Measurements from ENCODE around the gene BICRA.
"Not testable (repeated sequence)": the region's sequence is repeated elsewhere in the genome, so short reads cannot be mapped to it uniquely, and the experiment has no call there.

BICRA gene

GRCh38 chr19:47593860-47594259 is 15.1 kb upstream of the BICRA start:
- DNase-seq (ENCODE audit: insufficient read length, low spot score) (no peak), FAIRE-seq (no peak)
- TF ChIP-seq POLR2A (IDR thresholded peaks at IDR 0.05; ENCODE audit: low read depth, low read length), result no peak

DNA sequence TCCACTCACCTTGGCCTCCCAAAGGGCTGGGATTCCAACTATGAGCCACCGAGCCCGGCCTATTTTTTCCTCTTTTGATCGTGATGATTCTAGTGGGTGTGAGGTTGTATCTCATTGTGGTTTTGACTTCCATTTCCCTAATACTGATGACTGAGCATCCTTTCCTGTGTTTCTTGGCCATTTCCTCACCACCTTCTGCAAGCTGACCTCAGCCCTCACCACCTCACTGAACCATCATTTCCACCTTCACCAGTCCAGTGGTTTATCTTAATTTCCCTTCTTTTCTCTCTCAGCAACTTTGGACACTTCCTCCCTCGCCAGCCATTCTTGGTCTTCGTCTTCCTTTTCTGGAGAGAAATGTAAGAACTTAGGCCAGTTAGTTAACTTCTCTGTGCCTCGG is 13.0 kb upstream of the BICRA start:
- TF ChIP-seq POLR2A (IDR thresholded peaks at IDR 0.05; ENCODE audit: low read depth, low read length), result no peak
- FAIRE-seq, result no peak

GRCh38 chr19:47598407-47599349 is 10.3 kb upstream of the BICRA start:
- TF ChIP-seq POLR2A (IDR thresholded peaks at IDR 0.05; ENCODE audit: low read depth, low read length), result no peak
- DNase-seq (ENCODE audit: insufficient read length, low spot score) (peak; percentile 72), FAIRE-seq (peak; percentile 77)

More for the DNA sequence above, 13.0 kb upstream of the BICRA start:
- DNase-seq (ENCODE audit: insufficient read length, low spot score), result no peak

DNA sequence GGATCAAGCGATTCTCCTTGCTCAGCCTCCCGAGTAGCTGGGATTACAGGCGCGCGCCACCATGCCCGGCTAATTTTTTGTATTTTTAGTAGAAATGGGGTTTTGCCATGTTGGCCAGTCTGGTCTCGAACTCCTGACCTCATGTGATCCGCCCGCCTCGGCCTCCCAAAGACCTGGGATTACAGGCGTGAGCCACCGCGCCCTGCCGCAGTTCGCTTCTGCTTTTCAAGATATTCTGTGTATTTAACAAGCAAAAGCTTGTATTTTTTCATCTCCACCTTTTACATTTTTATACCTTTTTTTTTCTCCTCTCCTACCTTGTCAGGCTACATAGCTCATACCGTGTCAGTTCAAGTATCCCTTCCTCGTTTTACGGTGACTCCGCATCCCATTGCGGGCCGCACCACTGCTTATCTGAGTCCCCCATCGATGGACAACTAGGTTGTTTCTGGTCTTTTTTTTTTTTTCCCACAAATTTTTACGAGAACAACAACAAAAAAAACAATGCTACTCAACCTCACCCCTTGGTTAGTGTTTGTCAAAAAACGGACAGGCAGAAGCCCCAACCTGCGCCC is 9.2 kb upstream of the BICRA start:
- not testable (repeated sequence) for FAIRE-seq; DNase-seq (ENCODE audit: insufficient read length, low spot score)

GRCh38 chr19:47600246-47601179 is 8.4 kb upstream of the BICRA start:
- FAIRE-seq, result no peak
- DNase-seq (ENCODE audit: insufficient read length, low spot score), result peak; percentile 86
- TF ChIP-seq POLR2A (IDR thresholded peaks at IDR 0.05; ENCODE audit: low read depth, low read length), result peak; percentile 72

DNA sequence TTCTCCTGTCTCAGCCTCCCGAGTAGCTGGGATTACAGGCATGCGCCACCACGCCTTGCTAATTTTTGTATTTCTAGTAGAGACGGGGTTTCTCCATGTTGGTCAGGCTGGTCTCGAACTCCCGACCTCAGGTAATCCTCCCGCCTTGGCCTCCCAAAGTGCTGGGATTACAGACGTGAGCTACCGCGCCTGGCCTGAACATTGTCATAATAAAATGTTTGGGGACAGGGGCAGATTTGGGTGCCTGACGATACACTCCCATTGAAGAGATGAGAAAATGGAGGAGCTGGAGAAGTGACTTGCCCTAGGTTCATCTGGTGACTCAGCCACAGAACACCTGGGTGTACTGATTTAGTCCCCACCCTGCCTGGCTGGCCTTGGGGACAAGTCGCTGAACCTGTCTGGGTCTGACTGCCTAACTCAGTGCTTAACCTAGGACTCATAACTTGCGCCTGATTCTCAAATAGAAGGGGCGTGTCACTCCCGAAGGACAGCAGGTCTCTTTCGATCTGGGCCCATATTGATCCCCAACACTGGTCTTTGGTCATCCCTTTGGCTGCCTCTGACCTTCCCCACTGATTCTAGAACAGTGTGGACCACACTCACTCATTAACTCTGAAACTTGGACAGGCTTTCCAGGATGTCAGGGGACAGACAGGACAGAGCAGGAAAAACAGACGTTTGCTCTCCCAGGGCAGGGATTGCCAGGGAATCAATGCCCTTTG is 7.6 kb upstream of the BICRA start:
- no peak for TF ChIP-seq POLR2A (IDR thresholded peaks at IDR 0.05; ENCODE audit: low read depth, low read length)
- no peak for DNase-seq (ENCODE audit: insufficient read length, low spot score)
- FAIRE-seq, result no peak

DNA sequence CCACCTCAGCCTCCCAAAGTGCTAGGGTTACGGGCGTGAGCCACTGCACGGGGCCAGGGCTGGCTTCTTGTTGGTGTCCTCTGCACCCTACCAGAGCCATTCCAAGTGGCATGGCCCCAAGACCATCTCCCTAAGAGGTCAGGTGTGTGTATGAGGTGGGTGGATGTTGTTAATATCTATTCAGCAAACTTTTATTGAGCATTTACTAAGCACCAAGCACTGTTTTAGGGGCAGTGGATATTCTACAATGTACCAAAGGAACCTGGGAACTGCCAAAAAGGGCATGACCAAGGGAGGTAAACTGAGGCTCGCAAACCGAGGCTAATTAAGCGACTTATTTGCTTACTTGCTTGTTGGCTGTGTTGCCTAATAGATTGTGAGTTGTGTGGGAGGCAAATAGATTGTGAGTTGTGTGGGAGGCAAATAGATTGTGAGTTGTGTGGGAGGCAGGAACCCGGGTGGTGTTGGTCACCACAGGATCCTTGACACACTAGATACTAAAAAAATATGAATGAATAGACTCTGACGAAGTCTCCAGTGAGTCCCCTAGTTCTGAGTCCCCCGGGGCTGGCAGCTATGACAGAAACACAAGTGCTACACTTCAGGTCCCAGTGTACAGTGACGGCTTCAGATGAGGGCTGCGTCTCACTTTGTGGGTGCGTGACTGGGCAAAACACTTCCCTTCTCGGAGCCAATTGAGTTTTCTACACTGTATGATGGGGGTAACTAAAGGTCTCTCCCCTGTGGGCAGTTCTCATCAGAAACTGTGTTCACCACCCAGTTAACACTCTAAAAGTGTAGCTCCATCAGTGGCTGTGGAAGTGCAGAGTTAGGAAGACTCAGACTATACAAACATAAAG is 5.0 kb upstream of the BICRA start:
- no peak for FAIRE-seq
- no peak for TF ChIP-seq POLR2A (IDR thresholded peaks at IDR 0.05; ENCODE audit: low read depth, low read length)

DNA sequence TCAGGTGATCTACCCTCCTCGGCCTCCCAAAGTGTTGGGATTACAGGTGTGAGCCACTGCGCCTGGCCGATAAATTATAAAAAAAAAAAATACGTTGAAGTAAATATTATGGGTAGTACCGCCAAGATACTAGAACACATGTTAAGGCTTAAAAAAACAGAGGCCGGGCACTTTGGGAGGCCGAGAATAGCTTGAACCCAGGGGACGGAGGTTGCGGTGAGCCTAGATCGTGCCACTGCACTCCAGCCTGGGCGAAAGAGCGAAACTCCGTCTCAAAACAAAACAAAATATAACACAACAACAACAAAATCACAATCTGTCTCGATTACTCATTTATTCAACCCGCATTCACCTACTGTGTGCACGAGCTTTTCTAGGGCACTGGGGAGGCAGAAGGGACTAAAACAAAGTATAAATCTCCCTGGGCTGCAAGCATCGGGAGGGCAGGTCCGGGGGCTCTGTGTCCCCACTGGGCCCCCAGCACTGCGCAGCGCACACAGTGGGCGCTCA is 1.3 kb upstream of the BICRA start:
- no peak for FAIRE-seq
- TF ChIP-seq POLR2A (IDR thresholded peaks at IDR 0.05; ENCODE audit: low read depth, low read length), result no peak

More for the DNA sequence above, 5.0 kb upstream of the BICRA start:
- no peak for DNase-seq (ENCODE audit: insufficient read length, low spot score)

DNA sequence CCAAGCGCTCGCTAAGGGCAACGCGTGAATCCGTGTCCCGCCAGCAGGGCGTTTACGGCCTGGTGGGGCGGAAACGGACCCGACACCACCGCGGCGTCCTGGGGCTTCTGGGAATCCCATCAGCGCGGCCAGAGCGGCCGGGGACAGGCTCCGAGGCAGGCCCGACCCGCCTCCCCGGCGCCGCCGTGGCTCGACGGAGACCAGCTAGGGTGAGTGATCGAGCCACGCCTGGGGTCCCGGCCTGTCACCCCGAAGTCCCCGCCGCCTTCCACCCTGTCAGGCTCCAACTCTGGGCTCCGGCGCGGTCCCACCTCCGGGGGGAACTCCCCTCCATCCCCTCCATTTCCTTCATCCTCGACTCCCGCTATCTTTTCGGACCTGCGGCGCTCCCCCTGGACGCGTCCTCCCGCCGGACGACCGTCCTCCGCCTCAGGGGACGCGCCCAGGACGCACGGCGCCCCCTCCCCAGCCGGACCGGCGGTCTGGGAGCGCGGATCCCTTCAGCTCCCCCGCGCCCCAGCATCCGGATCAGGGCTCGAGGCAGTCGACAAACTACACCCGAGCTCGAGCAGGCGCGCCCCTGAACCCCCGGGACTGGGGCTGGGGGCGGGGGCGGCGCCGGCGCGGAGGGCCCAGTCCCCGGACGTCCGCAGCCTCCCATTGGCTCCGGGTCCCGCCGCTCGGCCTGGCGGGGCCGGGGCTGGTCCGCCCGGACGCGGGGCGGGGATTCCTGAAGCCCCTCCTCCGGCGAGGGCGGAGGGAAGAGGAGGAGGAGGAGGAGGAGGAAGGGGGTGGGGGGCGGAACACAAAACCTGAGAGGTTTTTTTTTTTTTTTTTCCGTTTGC is 638 bp upstream of the BICRA start:
- DNase-seq (ENCODE audit: insufficient read length, low spot score) (peak; percentile 83), FAIRE-seq (no peak)
- peak; percentile 67 for TF ChIP-seq POLR2A (IDR thresholded peaks at IDR 0.05; ENCODE audit: low read depth, low read length)

More for the DNA sequence above, 1.3 kb upstream of the BICRA start:
- DNase-seq (ENCODE audit: insufficient read length, low spot score), result no peak

GRCh38 chr19:47609906-47610894 is 1.3 kb downstream of the BICRA start:
- TF ChIP-seq POLR2A (IDR thresholded peaks at IDR 0.05; ENCODE audit: low read depth, low read length), result no peak; the same call in 1 of the 2 replicates
- no peak for FAIRE-seq
- peak; percentile 44 for DNase-seq (ENCODE audit: insufficient read length, low spot score)

Measured in H54 (cell line).